DMS79 treated with DMSO at 0.1 percent for 48 hours (cell line): Measurements from ENCODE around the gene ITSN2.
A peak's percentile ranks its signal among the peaks of the same experiment; 100 is the strongest.

Source experiments
- DNase-seq: peaks from one replicate; lab custom pipeline; 2025; lab: John Stamatoyannopoulos, UW

The ITSN2 gene

GRCh38 chr2:24269265-24269664, 91.1 kb downstream of the ITSN2 start:
- DNase-seq, result no peak

- no peak for DNase-seq
These were observed 95.1 kb downstream of the ITSN2 start for GRCh38 chr2:24265212-24265611.

- no peak for DNase-seq
These were observed 97.8 kb downstream of the ITSN2 start for GRCh38 chr2:24262421-24262970.

- no peak for DNase-seq
These were observed 98.9 kb downstream of the ITSN2 start for GRCh38 chr2:24261441-24261840.

GRCh38 chr2:24259316-24259715, 101.0 kb downstream of the ITSN2 start:
- DNase-seq, result no peak

GRCh38 chr2:24258718-24259117, 101.6 kb downstream of the ITSN2 start:
- no peak for DNase-seq

- no peak for DNase-seq
These were observed 106.9 kb downstream of the ITSN2 start for GRCh38 chr2:24253303-24253919.

- DNase-seq, result no peak
These were observed 112.7 kb downstream of the ITSN2 start for GRCh38 chr2:24247592-24247991.

- DNase-seq, result no peak
These were observed 113.2 kb downstream of the ITSN2 start for GRCh38 chr2:24247164-24247563.

GRCh38 chr2:24245986-24246776, 114.2 kb downstream of the ITSN2 start:
- no peak for DNase-seq

- DNase-seq, result no peak
These were observed 118.8 kb downstream of the ITSN2 start for GRCh38 chr2:24241528-24241927.

GRCh38 chr2:24239553-24239952, 120.8 kb downstream of the ITSN2 start:
- DNase-seq, result no peak

GRCh38 chr2:24238158-24238557, 122.2 kb downstream of the ITSN2 start:
- DNase-seq, result peak; percentile 7

GRCh38 chr2:24237313-24237712, 123.0 kb downstream of the ITSN2 start:
- no peak for DNase-seq

GRCh38 chr2:24233321-24233720, 127.0 kb downstream of the ITSN2 start:
- DNase-seq, result no peak

GRCh38 chr2:24231461-24231881, 128.9 kb downstream of the ITSN2 start:
- no peak for DNase-seq

- no peak for DNase-seq
These were observed 131.9 kb downstream of the ITSN2 start for GRCh38 chr2:24228470-24228869.

GRCh38 chr2:24225499-24226242, 134.7 kb downstream of the ITSN2 start:
- no peak for DNase-seq

GRCh38 chr2:24222946-24223345, 137.4 kb downstream of the ITSN2 start:
- DNase-seq, result no peak

- no peak for DNase-seq
These were observed 138.8 kb downstream of the ITSN2 start for GRCh38 chr2:24221343-24222050.

- no peak for DNase-seq
These were observed 139.6 kb downstream of the ITSN2 start for GRCh38 chr2:24220554-24221291.
